GM12878 (cell line): ENCODE measurements around the gene SF3A1. TPM values are rescaled to one million over a fixed set of nuclear protein-coding genes. Genes with fewer than 3 reads are reported as not detected.
A peak's percentile ranks its signal among the peaks of the same experiment; 100 is the strongest.

Experiments
- ATAC-seq: fragments of 200-7000 bp; cut with Tn5 transposase; 3 replicates; pipeline ENCODE4 v1.9.1; 2020; ENCODE audit warnings: mild to moderate bottlenecking, moderate library complexity
- BruUV-seq: library from RNA; stranded (reverse); fragments of 400-500 nt; replicated peaks from 2 replicates; lab custom pipeline; 2021; lab: Mats Ljungman, UMichigan
- CTCF ChIA-PET: fragments of 300-600 bp; sonication (Branson Sonifier 250); formaldehyde crosslinking; extraction: SDS; loops from one replicate; lab custom pipeline; 2021; ENCODE audit warnings: inconsistent platforms; lab: Yijun Ruan, JAX
- POLR2A ChIA-PET: fragments of 350-600 bp; formaldehyde crosslinking; extraction: SDS; loops from one replicate; lab custom pipeline; 2021; ENCODE audit warnings: inconsistent platforms; lab: Charles Lee
- RAD21 ChIA-PET: fragments of 300-600 bp; sonication (Branson Sonifier 250); formaldehyde crosslinking; loops from one replicate; lab custom pipeline; 2023; ENCODE audit warnings: antibody characterized with exemption; ENCODE audit not compliant: unreplicated experiment; lab: Charles Lee
- SMC1A ChIA-PET: fragments of 300-600 bp; sonication (Branson Sonifier 250); formaldehyde crosslinking; loops from one replicate; lab custom pipeline; 2023; ENCODE audit not compliant: unreplicated experiment, uncharacterized antibody; lab: Charles Lee
- DNase-seq: peaks from one replicate; pipeline ENCODE4 v3.0.0-alpha.2; 2011; ENCODE audit warnings: low read depth, low spot score
- FAIRE-seq: peaks from 3 replicates; lab custom pipeline; 2011; peaks lifted over from hg19 to GRCh38; lab: Jason Lieb, UNC
- H2AFZ ChIP-seq: 2 replicates; pipeline ENCODE4 v1.6.0; 2011; ENCODE audit warnings: low read depth, low read length, control low read depth; ENCODE audit not compliant: control insufficient read depth
- H3K27ac ChIP-seq: 2 replicates; pipeline ENCODE4 v1.5.1; 2011; ENCODE audit warnings: control low read depth; ENCODE audit not compliant: control insufficient read depth, insufficient read depth
- H3K27me3 ChIP-seq, 2 experiments: replicated peaks in 1 of 2; 2 replicates each; pipeline versions ENCODE4 v1.6.0 to v1.6.1; 2011; ENCODE audit warnings: low read length in 1 of 2; ENCODE audit not compliant: control insufficient read depth in 2 of 2, insufficient read depth in 2 of 2
- H3K36me3 ChIP-seq, 2 experiments: 2 replicates each; pipeline ENCODE4 v1.5.1; 2011; ENCODE audit warnings: low read length in 1 of 2; ENCODE audit not compliant: control insufficient read depth in 2 of 2, insufficient read depth in 2 of 2
- H3K4me1 ChIP-seq: 2 replicates; pipeline ENCODE4 v1.6.1; 2011; ENCODE audit warnings: mild to moderate bottlenecking, low read length, moderate library complexity, mixed read lengths; ENCODE audit not compliant: control insufficient read depth, insufficient read depth
- H3K4me2 ChIP-seq: 2 replicates; pipeline ENCODE4 v1.6.0; 2011; ENCODE audit warnings: control low read depth; ENCODE audit not compliant: control insufficient read depth, insufficient read depth
- H3K4me3 ChIP-seq: fragments of 200-600 bp; sonication (generic); 2 replicates; pipeline ENCODE4 v1.5.1; 2016
- H3K79me2 ChIP-seq: 2 replicates; pipeline ENCODE4 v1.6.0; 2011; ENCODE audit warnings: low read length; ENCODE audit not compliant: control insufficient read depth, insufficient read depth
- H3K9ac ChIP-seq: 2 replicates; pipeline ENCODE4 v1.8.0; 2011; ENCODE audit warnings: low read length, control low read depth, mixed read lengths; ENCODE audit not compliant: control insufficient read depth, insufficient read depth
- H3K9me3 ChIP-seq: replicated peaks from 3 replicates; pipeline ENCODE4 v1.5.1; 2011; ENCODE audit warnings: mild to moderate bottlenecking, low read length; ENCODE audit not compliant: control insufficient read depth, insufficient read depth
- H4K20me1 ChIP-seq: 2 replicates; pipeline ENCODE4 v1.6.0; 2011; ENCODE audit not compliant: control insufficient read depth, insufficient read depth
- CBX3 ChIP-seq: fragments of 200-600 bp; sonication (generic); IDR thresholded peaks from 2 replicates; pipeline ENCODE4 v1.6.1; 2016; ENCODE audit warnings: low read depth, borderline replicate concordance
- CREM ChIP-seq: IDR thresholded peaks from 2 replicates; pipeline ENCODE4 v1.6.1; 2014; ENCODE audit warnings: antibody characterized with exemption, low read depth
- EED ChIP-seq: sonication (generic); IDR thresholded peaks from 2 replicates; pipeline ENCODE4 v1.6.1; 2016; ENCODE audit warnings: antibody characterized with exemption, low read depth
- GABPA ChIP-seq: IDR thresholded peaks from 2 replicates; pipeline ENCODE4 v1.6.1; 2014; ENCODE audit warnings: antibody characterized with exemption, low read depth, mild to moderate bottlenecking, inconsistent platforms
- HCFC1 ChIP-seq: fragments of 150-350 bp; IDR thresholded peaks from 2 replicates; pipeline ENCODE4 v1.6.1; 2014; ENCODE audit warnings: low read length
- KAT2A ChIP-seq: conservative IDR thresholded peaks from 2 replicates; pipeline ENCODE4 v1.6.1; 2011; ENCODE audit warnings: low read depth, low read length; ENCODE audit not compliant: control insufficient read depth
- LARP7 ChIP-seq: fragments of 450-650 bp; IDR thresholded peaks from 2 replicates; pipeline ENCODE4 v1.6.1; 2017; ENCODE audit warnings: mild to moderate bottlenecking
- NFYB ChIP-seq: IDR thresholded peaks from 2 replicates; pipeline ENCODE4 v1.6.1; 2011; ENCODE audit warnings: low read depth, mild to moderate bottlenecking, low read length, improper control_type of control experiment, moderate library complexity; ENCODE audit not compliant: insufficient read depth
- NR2C2 ChIP-seq: IDR thresholded peaks from 2 replicates; pipeline ENCODE4 v1.6.1; 2011; ENCODE audit warnings: borderline replicate concordance, low read depth; ENCODE audit not compliant: control insufficient read depth, insufficient read length
- NRF1 ChIP-seq: conservative IDR thresholded peaks from 2 replicates; pipeline ENCODE4 v1.6.1; 2011; ENCODE audit warnings: mild to moderate bottlenecking, low read depth, low read length, improper control_type of control experiment
- POLR2A ChIP-seq: IDR thresholded peaks from 2 replicates; pipeline ENCODE4 v1.6.1; 2011; ENCODE audit warnings: low read depth, mild to moderate bottlenecking, low read length
- POLR2AphosphoS2 ChIP-seq: IDR thresholded peaks from 2 replicates; pipeline ENCODE4 v1.6.1; 2011; ENCODE audit warnings: low read depth, mild to moderate bottlenecking, low read length, improper control_type of control experiment, moderate library complexity
- RBBP5 ChIP-seq: fragments of 200-600 bp; sonication (generic); conservative IDR thresholded peaks from 2 replicates; pipeline ENCODE4 v1.6.1; 2016
- SREBF1 ChIP-seq: IDR thresholded peaks from 2 replicates; pipeline ENCODE4 v1.6.1; 2012; ENCODE audit warnings: mild to moderate bottlenecking, low read length
- SUPT20H ChIP-seq: IDR thresholded peaks from 2 replicates; pipeline ENCODE4 v1.6.1; 2011; ENCODE audit warnings: low read depth, mild to moderate bottlenecking, low read length, moderate library complexity, borderline replicate concordance; ENCODE audit not compliant: control insufficient read depth
- TARDBP ChIP-seq: IDR thresholded peaks from 2 replicates; pipeline ENCODE4 v1.6.1; 2016; ENCODE audit warnings: borderline replicate concordance
- WGBS: methylation state at CpG from one replicate; pipeline ENCODE4 v1.1.6; 2016; ENCODE audit warnings: low lambda C conversion rate; ENCODE audit not compliant: insufficient replicate concordance, insufficient coverage; ENCODE audit errors: missing lambda C conversion rate; 5-methylcytosine and 5-hydroxymethylcytosine counted together
- in situ Hi-C: fragments of 300-500 bp; cut with MboI; formaldehyde crosslinking; loops from 9 replicates; pipeline ENCODE4 v1.14.3; 2018; ENCODE audit warnings: mixed read lengths
- intact Hi-C: fragments of 100-400 bp; cut with micrococcal nuclease; formaldehyde crosslinking; loops from one replicate; pipeline ENCODE4 v1.14.2; 2022; ENCODE audit not compliant: unreplicated experiment
- polyA plus RNA-seq, 11 experiments: library from polyadenylated mRNA; depleted of rRNA in 4 of 11; unstranded in 6 of 11; stranded (reverse) in 5 of 11; fragments of >200 nt; fragmentation: Nextera tagmentation in 4 of 11; fragmentation: Illumina TruSeq in 1 of 11; extraction: Ambion mirVana in 4 of 11; extraction: Trizol in 1 of 11; gene quantifications; 1 replicate in 1 of 11; 2 replicates in 10 of 11; pipeline versions ENCODE4 v1.2.1 to v1.2.3, GENCODE V29; 2011 to 2016; ENCODE audit warnings: inconsistent platforms in 2 of 11, missing spikeins in 2 of 11, low read depth in 1 of 11
- total RNA-seq, 4 experiments: library from RNA; depleted of rRNA in 3 of 4; stranded (reverse); fragments of >200 nt in 3 of 4; fragmentation: Illumina TruSeq in 1 of 4; extraction: Trizol in 1 of 4; gene quantifications; 2 replicates each; pipeline versions ENCODE4 v1.2.1 to v1.2.3, GENCODE V29; 2013 to 2021
- TF ChIP-seq, protein P1 (sequence below): fragments of 450-650 bp; IDR thresholded peaks from 2 replicates; pipeline ENCODE4 v1.6.1; 2017; ENCODE audit warnings: mild to moderate bottlenecking, moderate library complexity
- TF ChIP-seq, protein P2 (sequence below): fragments of 450-650 bp; IDR thresholded peaks from 2 replicates; pipeline ENCODE4 v1.6.1; 2017; ENCODE audit warnings: mild to moderate bottlenecking, moderate library complexity

SF3A1 gene
- total and polyA plus RNA-seq, 10 of the 15 experiments (the other 5 are each of a cell fraction or from before 2014, with no cell fraction given): 10.4 to 239 (median 46.0) TPM

DNA sequence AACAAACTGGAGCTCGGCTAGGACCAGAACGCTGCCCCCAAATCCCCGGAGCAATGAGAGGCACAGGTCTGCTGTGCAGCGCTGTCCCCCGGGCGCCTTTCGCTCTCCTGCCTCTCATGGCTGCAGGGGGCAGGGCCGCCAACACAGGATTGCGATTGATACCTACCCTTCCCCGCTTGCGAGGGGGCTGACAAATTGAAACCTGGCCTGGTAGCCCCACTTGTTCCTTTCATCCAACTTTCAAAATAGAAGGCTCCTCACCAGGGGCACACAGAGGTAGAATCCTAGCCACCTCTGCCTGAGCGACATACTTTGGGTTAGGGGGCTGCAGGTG is 66.7 kb downstream of the SF3A1 start:
- H3K36me3 ChIP-seq: peaks cover 0 to 19% of the 10 kb centered on the region in 2 experiments; a peak in 3 of 4 replicates
- ChIA-PET RAD21 (interaction anchor here (0.9 to 6.2 kb wide), 11 partner anchors 12 to 186 kb away, joined by 3 to 277 read pairs (median 23); partner anchors contain the start of genes CCDC157, MTFP1, RNF215 and SF3A1), CTCF (interaction anchor here (1.0 to 10.5 kb wide), 7 partner anchors 18 to 134 kb away, joined by 3 to 436 read pairs (median 73); partner anchors contain the start of genes CCDC157, MTFP1, RNF215 and SF3A1), POLR2A (interaction anchor here (1.0 to 4.2 kb wide), 9 partner anchors 13 to 134 kb away, joined by 3 to 28 read pairs (median 4); partner anchors contain the start of genes RNF215, SF3A1 and TBC1D10A), SMC1A (interaction anchor here (1.0 to 7.9 kb wide), 10 partner anchors 10 to 134 kb away, joined by 3 to 201 read pairs (median 6); partner anchors contain the start of genes RNF215 and TBC1D10A)
- peak overlapping the region; percentile 74 for H2AFZ ChIP-seq
- H3K79me2 ChIP-seq: no peaks in the 10 kb centered on the region
- H3K4me1 ChIP-seq: peaks cover 25% of the 10 kb centered on the region
- H3K27me3 ChIP-seq: no peaks in the 10 kb centered on the region
- DNase-seq (no peak), FAIRE-seq (no peak), ATAC-seq (peak; percentile 36)
- in situ Hi-C loops: loop anchor here (5.0 kb wide), 1 partner anchor 97 kb away; the partner anchor contains the start of gene RNF215
- H3K27ac ChIP-seq: peak overlapping the region; percentile 55
- intact Hi-C loops: loop anchor here (2.0 to 10.0 kb wide), 5 partner anchors 17 to 195 kb away; partner anchors contain the start of genes CCDC157, SF3A1 and TBC1D10A
- 4% methylated on average over 11 of the region's 12 CpGs for WGBS
- no TSS peak for BruUV-seq
- H4K20me1 ChIP-seq: no peaks in the 10 kb centered on the region
- H3K4me3 ChIP-seq: peak overlapping the region; percentile 74; the same call in 1 of the 2 replicates
- no peaks in the 10 kb centered on the region for H3K9me3 ChIP-seq
- H3K4me2 ChIP-seq: peak overlapping the region; percentile 90
- peak overlapping the region; percentile 27 for H3K9ac ChIP-seq
- TF ChIP-seq CREM (no peak), NRF1 (no peak), HCFC1 (no peak), GABPA (no peak), LARP7 (peak; percentile 46; the same call in 1 of the 2 replicates), POLR2AphosphoS2 (0 out of 2 replicates have a peak, but pooled peaks have one; percentile 4), TARDBP (no peak), SREBF1 (no peak), NR2C2 (no peak), SUPT20H (no peak), POLR2A (no peak), KAT2A (no peak), RBBP5 (no peak), CBX3 (no peak), EED (no peak), NFYB (no peak)
- TF ChIP-seq, protein P1, sequence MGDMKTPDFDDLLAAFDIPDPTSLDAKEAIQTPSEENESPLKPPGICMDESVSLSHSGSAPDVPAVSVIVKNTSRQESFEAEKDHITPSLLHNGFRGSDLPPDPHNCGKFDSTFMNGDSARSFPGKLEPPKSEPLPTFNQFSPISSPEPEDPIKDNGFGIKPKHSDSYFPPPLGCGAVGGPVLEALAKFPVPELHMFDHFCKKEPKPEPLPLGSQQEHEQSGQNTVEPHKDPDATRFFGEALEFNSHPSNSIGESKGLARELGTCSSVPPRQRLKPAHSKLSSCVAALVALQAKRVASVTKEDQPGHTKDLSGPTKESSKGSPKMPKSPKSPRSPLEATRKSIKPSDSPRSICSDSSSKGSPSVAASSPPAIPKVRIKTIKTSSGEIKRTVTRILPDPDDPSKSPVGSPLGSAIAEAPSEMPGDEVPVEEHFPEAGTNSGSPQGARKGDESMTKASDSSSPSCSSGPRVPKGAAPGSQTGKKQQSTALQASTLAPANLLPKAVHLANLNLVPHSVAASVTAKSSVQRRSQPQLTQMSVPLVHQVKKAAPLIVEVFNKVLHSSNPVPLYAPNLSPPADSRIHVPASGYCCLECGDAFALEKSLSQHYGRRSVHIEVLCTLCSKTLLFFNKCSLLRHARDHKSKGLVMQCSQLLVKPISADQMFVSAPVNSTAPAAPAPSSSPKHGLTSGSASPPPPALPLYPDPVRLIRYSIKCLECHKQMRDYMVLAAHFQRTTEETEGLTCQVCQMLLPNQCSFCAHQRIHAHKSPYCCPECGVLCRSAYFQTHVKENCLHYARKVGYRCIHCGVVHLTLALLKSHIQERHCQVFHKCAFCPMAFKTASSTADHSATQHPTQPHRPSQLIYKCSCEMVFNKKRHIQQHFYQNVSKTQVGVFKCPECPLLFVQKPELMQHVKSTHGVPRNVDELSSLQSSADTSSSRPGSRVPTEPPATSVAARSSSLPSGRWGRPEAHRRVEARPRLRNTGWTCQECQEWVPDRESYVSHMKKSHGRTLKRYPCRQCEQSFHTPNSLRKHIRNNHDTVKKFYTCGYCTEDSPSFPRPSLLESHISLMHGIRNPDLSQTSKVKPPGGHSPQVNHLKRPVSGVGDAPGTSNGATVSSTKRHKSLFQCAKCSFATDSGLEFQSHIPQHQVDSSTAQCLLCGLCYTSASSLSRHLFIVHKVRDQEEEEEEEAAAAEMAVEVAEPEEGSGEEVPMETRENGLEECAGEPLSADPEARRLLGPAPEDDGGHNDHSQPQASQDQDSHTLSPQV: no peak
- TF ChIP-seq, protein P2, sequence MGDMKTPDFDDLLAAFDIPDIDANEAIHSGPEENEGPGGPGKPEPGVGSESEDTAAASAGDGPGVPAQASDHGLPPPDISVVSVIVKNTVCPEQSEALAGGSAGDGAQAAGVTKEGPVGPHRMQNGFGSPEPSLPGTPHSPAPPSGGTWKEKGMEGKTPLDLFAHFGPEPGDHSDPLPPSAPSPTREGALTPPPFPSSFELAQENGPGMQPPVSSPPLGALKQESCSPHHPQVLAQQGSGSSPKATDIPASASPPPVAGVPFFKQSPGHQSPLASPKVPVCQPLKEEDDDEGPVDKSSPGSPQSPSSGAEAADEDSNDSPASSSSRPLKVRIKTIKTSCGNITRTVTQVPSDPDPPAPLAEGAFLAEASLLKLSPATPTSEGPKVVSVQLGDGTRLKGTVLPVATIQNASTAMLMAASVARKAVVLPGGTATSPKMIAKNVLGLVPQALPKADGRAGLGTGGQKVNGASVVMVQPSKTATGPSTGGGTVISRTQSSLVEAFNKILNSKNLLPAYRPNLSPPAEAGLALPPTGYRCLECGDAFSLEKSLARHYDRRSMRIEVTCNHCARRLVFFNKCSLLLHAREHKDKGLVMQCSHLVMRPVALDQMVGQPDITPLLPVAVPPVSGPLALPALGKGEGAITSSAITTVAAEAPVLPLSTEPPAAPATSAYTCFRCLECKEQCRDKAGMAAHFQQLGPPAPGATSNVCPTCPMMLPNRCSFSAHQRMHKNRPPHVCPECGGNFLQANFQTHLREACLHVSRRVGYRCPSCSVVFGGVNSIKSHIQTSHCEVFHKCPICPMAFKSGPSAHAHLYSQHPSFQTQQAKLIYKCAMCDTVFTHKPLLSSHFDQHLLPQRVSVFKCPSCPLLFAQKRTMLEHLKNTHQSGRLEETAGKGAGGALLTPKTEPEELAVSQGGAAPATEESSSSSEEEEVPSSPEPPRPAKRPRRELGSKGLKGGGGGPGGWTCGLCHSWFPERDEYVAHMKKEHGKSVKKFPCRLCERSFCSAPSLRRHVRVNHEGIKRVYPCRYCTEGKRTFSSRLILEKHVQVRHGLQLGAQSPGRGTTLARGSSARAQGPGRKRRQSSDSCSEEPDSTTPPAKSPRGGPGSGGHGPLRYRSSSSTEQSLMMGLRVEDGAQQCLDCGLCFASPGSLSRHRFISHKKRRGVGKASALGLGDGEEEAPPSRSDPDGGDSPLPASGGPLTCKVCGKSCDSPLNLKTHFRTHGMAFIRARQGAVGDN: 0 out of 2 replicates have a peak, but pooled peaks have one; percentile 46
